SK-N-SH (cell line): Measurements from ENCODE around the gene GSG1. TPM values are rescaled to one million over a fixed set of nuclear protein-coding genes. Genes with fewer than 3 reads are reported as not detected.
"Not testable (repeated sequence)": the region's sequence is repeated elsewhere in the genome, so short reads cannot be mapped to it uniquely, and the experiment has no call there.

ENCODE experiments used
- CTCF ChIA-PET: fragments of 300-600, 350-600 bp; formaldehyde crosslinking; extraction: SDS; loops from one replicate; lab custom pipeline; 2021; lab: Yijun Ruan, JAX
- POLR2A ChIA-PET: fragments of 350-600 bp; sonication (Branson Sonifier 250); formaldehyde crosslinking; extraction: SDS; loops from one replicate; lab custom pipeline; 2020; ENCODE audit warnings: antibody characterized with exemption, inconsistent platforms; lab: Yijun Ruan, JAX
- DNase-seq: peaks from one replicate; pipeline ENCODE4 v3.0.0; 2012
- H2AFZ ChIP-seq: fragments of 200-600 bp; sonication (generic); 2 replicates; pipeline ENCODE4 v1.8.1; 2016; ENCODE audit warnings: antibody characterized with exemption, mild to moderate bottlenecking, low read depth
- H3F3A ChIP-seq: fragments of 200-600 bp; sonication (generic); replicated peaks from 2 replicates; pipeline ENCODE3; 2016; ENCODE audit warnings: antibody characterized with exemption, mild to moderate bottlenecking; ENCODE audit not compliant: insufficient read depth
- H3K27ac ChIP-seq, 2 experiments: fragments of 200-500 bp in 1 of 2; fragments of 200-600 bp in 1 of 2; sonication (Bioruptor generic) in 1 of 2; sonication (generic), shearing (Covaris generic) in 1 of 2; 2 replicates each; pipeline versions ENCODE4 v1.5.1 to v1.6.1; 2014 to 2016; ENCODE audit warnings: low read depth in 2 of 2, inconsistent platforms in 1 of 2, low read length in 1 of 2, mild to moderate bottlenecking in 1 of 2, mixed read lengths in 1 of 2
- H3K27me3 ChIP-seq: fragments of 200-600 bp; sonication (generic), shearing (Covaris generic); 2 replicates; pipeline ENCODE4 v1.6.1; 2016; ENCODE audit warnings: mixed run types; ENCODE audit not compliant: insufficient read depth
- H3K36me3 ChIP-seq, 2 experiments: fragments of 200-500 bp in 1 of 2; fragments of 200-600 bp in 1 of 2; sonication (Bioruptor generic) in 1 of 2; sonication (generic) in 1 of 2; replicated peaks in 1 of 2; 2 replicates each; pipeline versions ENCODE3 to v1.5.1; 2014 to 2016; ENCODE audit warnings: low read length in 1 of 2, mild to moderate bottlenecking in 1 of 2; ENCODE audit not compliant: insufficient read depth in 2 of 2, control insufficient read depth in 1 of 2
- H3K4me1 ChIP-seq, 2 experiments: fragments of 200-500 bp in 1 of 2; fragments of 200-600 bp in 1 of 2; sonication (Bioruptor generic) in 1 of 2; sonication (generic), shearing (Covaris generic) in 1 of 2; 2 replicates each; pipeline versions ENCODE4 v1.5.1 to v1.6.1; 2014 to 2016; ENCODE audit warnings: low read depth in 1 of 2, low read length in 1 of 2, mixed run types in 1 of 2; ENCODE audit not compliant: insufficient read depth in 2 of 2, control insufficient read depth in 1 of 2
- H3K4me2 ChIP-seq: fragments of 200-600 bp; sonication (generic), shearing (Covaris generic); 2 replicates; pipeline ENCODE4 v1.6.1; 2017; ENCODE audit warnings: mixed run types
- H3K4me3 ChIP-seq, 2 experiments: fragments of 200-500 bp in 1 of 2; fragments of 200-600 bp in 1 of 2; sonication (Bioruptor generic) in 1 of 2; sonication (generic), shearing (Covaris generic) in 1 of 2; 2 replicates each; pipeline versions ENCODE4 v1.5.1 to v1.8.1; 2014 to 2016; ENCODE audit warnings: low read depth in 2 of 2, inconsistent platforms in 1 of 2, low read length in 1 of 2, mild to moderate bottlenecking in 1 of 2, mixed read lengths in 1 of 2, moderate library complexity in 1 of 2
- H3K79me2 ChIP-seq: fragments of 200-600 bp; sonication (generic); 2 replicates; pipeline ENCODE4 v1.8.1; 2017; ENCODE audit warnings: mild to moderate bottlenecking; ENCODE audit not compliant: insufficient read depth
- H3K9ac ChIP-seq: fragments of 200-600 bp; sonication (generic); 2 replicates; pipeline ENCODE4 v1.6.1; 2017; ENCODE audit warnings: mixed run types
- H3K9me2 ChIP-seq: fragments of 200-600 bp; sonication (generic); 2 replicates; pipeline ENCODE4 v1.6.1; 2017; ENCODE audit warnings: mixed run types
- H3K9me3 ChIP-seq: fragments of 200-600 bp; sonication (generic); 2 replicates; pipeline ENCODE4 v1.6.1; 2017; ENCODE audit warnings: mixed run types, mild to moderate bottlenecking, moderate library complexity
- H4K20me1 ChIP-seq: fragments of 200-600 bp; sonication (generic); 2 replicates; pipeline ENCODE4 v1.6.1; 2017; ENCODE audit warnings: mild to moderate bottlenecking, mixed run types; ENCODE audit not compliant: insufficient read depth
- ELF1 ChIP-seq: IDR thresholded peaks from 2 replicates; pipeline ENCODE4 v1.4.0; 2012
- EP300 ChIP-seq, 2 experiments: IDR thresholded peaks; 2 replicates each; pipeline versions ENCODE4 v1.4.0 to v1.6.1; 2012; ENCODE audit warnings: borderline replicate concordance in 1 of 2, low read depth in 1 of 2, low read length in 1 of 2
- GATA2 ChIP-seq: sonication (generic); formaldehyde crosslinking; IDR thresholded peaks from 2 replicates; pipeline ENCODE4 v1.5.0; 2020; ENCODE audit warnings: mild to moderate bottlenecking, missing genetic modification reagents
- RAD21 ChIP-seq: IDR thresholded peaks from 2 replicates; pipeline ENCODE4 v1.6.1; 2012; ENCODE audit warnings: mild to moderate bottlenecking, low read length
- RCOR1 ChIP-seq: fragments of 150-350 bp; IDR thresholded peaks from 2 replicates; pipeline ENCODE4 v1.6.1; 2017; ENCODE audit warnings: antibody characterized with exemption, low read length
- USF2 ChIP-seq: fragments of 150-350 bp; IDR thresholded peaks from 2 replicates; pipeline ENCODE4 v1.6.1; 2017; ENCODE audit warnings: antibody characterized with exemption, low read length, low read depth, borderline replicate concordance
- ZBTB33 ChIP-seq: IDR thresholded peaks from 2 replicates; pipeline ENCODE4 v1.4.0; 2012; ENCODE audit warnings: low read depth, borderline replicate concordance
- WGBS: methylation state at CpG from one replicate; pipeline ENCODE4 v1.1.6; 2017; ENCODE audit warnings: low lambda C conversion rate; 5-methylcytosine and 5-hydroxymethylcytosine counted together
- polyA plus RNA-seq, 3 experiments: library from polyadenylated mRNA; depleted of rRNA; stranded (reverse); fragments of >200 nt; gene quantifications; 2 replicates each; pipeline ENCODE4 v1.2.3, GENCODE V29; 2012

The GSG1 gene
- polyA plus RNA-seq, 1 of the 3 experiments (the other 2 are of a cell fraction): 0.39 TPM

- ChIA-PET CTCF (interaction anchor here (1.2 kb wide), 1 partner anchor 152 kb away, joined by 4 read pairs; no protein-coding TSS in a partner anchor), POLR2A (no interaction called here)
- Histone ChIP-seq H3K9me2 (no peaks in the 10 kb centered on the region), H3K4me2 (no peak overlapping the region), H3K9me3 (no peaks in the 10 kb centered on the region), H3K9ac (no peak overlapping the region), H3K36me3 (peaks cover 0 to 12% of the 10 kb centered on the region in 2 experiments), H4K20me1 (no peaks in the 10 kb centered on the region), H3K4me1 (peaks cover 0 to 4% of the 10 kb centered on the region in 2 experiments; a peak in 1 of 4 replicates), H3K4me3 (no peak overlapping the region), H3K79me2 (no peaks in the 10 kb centered on the region), H3K27ac (no peak overlapping the region), H3K27me3 (no peaks in the 10 kb centered on the region), H3F3A (no peaks in the 10 kb centered on the region), H2AFZ (no peak overlapping the region)
- DNase-seq: no peak
- TF ChIP-seq USF2 (no peak), RCOR1 (no peak), ZBTB33 (no peak)
- 76% methylated on average over 2 of the region's 2 CpGs for WGBS
These were observed 42.9 kb downstream of the GSG1 start for GRCh38 chr12:13060581-13060980.

GRCh38 chr12:13053617-13054016 is 49.9 kb downstream of the GSG1 start:
- WGBS: 78% methylated on average over 6 of the region's 6 CpGs
- POLR2A ChIA-PET, CTCF ChIA-PET: not testable (repeated sequence)

GRCh38 chr12:13052421-13052820 is 51.0 kb downstream of the GSG1 start:
- CTCF ChIA-PET: interaction anchor here (1.1 to 1.5 kb wide), 2 partner anchors 36 to 156 kb away, joined by 3 to 4 read pairs; no protein-coding TSS in a partner anchor
- Histone ChIP-seq H3K4me2 (no peak overlapping the region), H3K4me3 (no peak overlapping the region), H3K36me3 (no peaks in the 10 kb centered on the region), H3K9ac (no peak overlapping the region), H3K4me1 (peaks cover 0 to 4% of the 10 kb centered on the region in 2 experiments; a peak in 2 of 4 replicates), H3K79me2 (no peaks in the 10 kb centered on the region), H3K27me3 (no peaks in the 10 kb centered on the region), H4K20me1 (no peaks in the 10 kb centered on the region), H3K9me2 (no peaks in the 10 kb centered on the region), H3K27ac (no peak overlapping the region), H3F3A (no peaks in the 10 kb centered on the region), H3K9me3 (peaks cover 7% of the 10 kb centered on the region; the same call in 1 of the 2 replicates), H2AFZ (no peak overlapping the region)
- POLR2A ChIA-PET: no interaction called here
- no peak for DNase-seq
- 41% methylated on average over 2 of the region's 2 CpGs for WGBS
- TF ChIP-seq ZBTB33: no peak
- TF ChIP-seq ELF1: no peak
- TF ChIP-seq GATA2: no peak
- TF ChIP-seq EP300 (IDR thresholded peaks at IDR 0.05; ENCODE audit: borderline replicate concordance in 1 of 2, low read depth in 1 of 2, low read length in 1 of 2): no peak
- no peak for TF ChIP-seq RAD21

More at GRCh38 chr12:13053617-13054016, 49.9 kb downstream of the GSG1 start:
- not testable (repeated sequence) for H4K20me1 ChIP-seq, H3K79me2 ChIP-seq, H3K4me2 ChIP-seq, H3K36me3 ChIP-seq, H3F3A ChIP-seq, H3K4me1 ChIP-seq, H3K9ac ChIP-seq, H2AFZ ChIP-seq, H3K9me3 ChIP-seq, H3K27ac ChIP-seq, H3K4me3 ChIP-seq, H3K27me3 ChIP-seq, H3K9me2 ChIP-seq, DNase-seq
